Stimulated activated CD8-positive, alpha-beta memory T cell treated with anti-CD3 and anti-CD28 coated beads, Interleukin-2, amount 100 ng/mL, for 48 hours (primary cell): ENCODE results near the gene ZNF738.
A peak's percentile ranks its signal among the peaks of the same experiment; 100 is the strongest.
"Not testable (repeated sequence)": the region's sequence is repeated elsewhere in the genome, so short reads cannot be mapped to it uniquely, and the experiment has no call there.

ENCODE experiments used
- DNase-seq, 2 donors: peaks; one replicate each; pipeline ENCODE4 v3.0.0-alpha.2; 2020; ENCODE audit warnings: low read depth in 2 of 2

Gene ZNF738

GRCh38 chr19:21358768-21359451, at the start of gene ZNF738:
ZNF738 (plus strand) TSS chr19:21359000; CDS start chr19:21359141, 141 bp downstream.
- DNase-seq = peak; percentile 69 to 75

- DNase-seq = not testable (repeated sequence)
Measured at GRCh38 chr19:21312807-21313206, 46.0 kb upstream of the ZNF738 start.

- no peak for DNase-seq
Measured at GRCh38 chr19:21314676-21315075, 44.1 kb upstream of the ZNF738 start.

GRCh38 chr19:21317821-21318220, 41.0 kb upstream of the ZNF738 start:
- DNase-seq = no peak

GRCh38 chr19:21321134-21321533, 37.7 kb upstream of the ZNF738 start:
- no peak for DNase-seq

- no peak for DNase-seq
Measured at GRCh38 chr19:21321996-21322395, 36.8 kb upstream of the ZNF738 start.

- DNase-seq = no peak
Measured at GRCh38 chr19:21322528-21322927, 36.3 kb upstream of the ZNF738 start.

GRCh38 chr19:21323000-21323399, 35.8 kb upstream of the ZNF738 start:
- no peak for DNase-seq

GRCh38 chr19:21326169-21326568, 32.6 kb upstream of the ZNF738 start:
- no peak for DNase-seq

GRCh38 chr19:21328406-21328805, 30.4 kb upstream of the ZNF738 start:
- no peak for DNase-seq

- peak; percentile 63 to 69 for DNase-seq
Measured at GRCh38 chr19:21328885-21329605, 29.8 kb upstream of the ZNF738 start, which contains the start of gene ZNF708. ZNF708 (minus strand) TSS chr19:21329410; CDS start chr19:21329212, 198 bp downstream.

- DNase-seq = no peak
Measured at GRCh38 chr19:21335721-21336120, 23.1 kb upstream of the ZNF738 start.

- not testable (repeated sequence) for DNase-seq
Measured at GRCh38 chr19:21344841-21345240, 14.0 kb upstream of the ZNF738 start.

- no peak for DNase-seq
Measured at GRCh38 chr19:21352830-21353229, 6.0 kb upstream of the ZNF738 start.

GRCh38 chr19:21362291-21362690, 3.5 kb downstream of the ZNF738 start:
- DNase-seq = no peak

GRCh38 chr19:21383980-21384582, 25.3 kb downstream of the ZNF738 start:
- no peak for DNase-seq

GRCh38 chr19:21396121-21396520, 37.3 kb downstream of the ZNF738 start:
- DNase-seq = no peak

- peak; percentile 78 to 82 for DNase-seq
Measured at GRCh38 chr19:21396893-21397572, 38.2 kb downstream of the ZNF738 start, which contains the start of gene ZNF493. ZNF493 (plus strand) TSS chr19:21397133; CDS start chr19:21397238, 105 bp downstream.

GRCh38 chr19:21398851-21399250, 40.1 kb downstream of the ZNF738 start:
- DNase-seq = no peak

- DNase-seq = no peak
Measured at GRCh38 chr19:21402303-21402985, 43.6 kb downstream of the ZNF738 start.

- no peak for DNase-seq
Measured at GRCh38 chr19:21410166-21410565, 51.4 kb downstream of the ZNF738 start.
